Urinary bladder (tissue), 4 donors: ENCODE results near the gene SPARC. TPM values are rescaled to one million over a fixed set of nuclear protein-coding genes. Genes with fewer than 3 reads are reported as not detected.
A peak's percentile ranks its signal among the peaks of the same experiment; 100 is the strongest.
"Not testable (repeated sequence)": the region's sequence is repeated elsewhere in the genome, so short reads cannot be mapped to it uniquely, and the experiment has no call there.

Experiments
- DNase-seq: peaks from one replicate; pipeline ENCODE4 v3.0.0-alpha.2; 2015; ENCODE audit errors: extremely low spot score
- H3K27ac ChIP-seq: one replicate; pipeline ENCODE4 v1.5.1; 2013; ENCODE audit warnings: low read depth, mild to moderate bottlenecking, moderate library complexity
- H3K36me3 ChIP-seq: one replicate; pipeline ENCODE4 v1.6.1; 2013; ENCODE audit warnings: mild to moderate bottlenecking, moderate library complexity; ENCODE audit not compliant: insufficient read depth
- H3K4me1 ChIP-seq: one replicate; pipeline ENCODE4 v1.6.1; 2013; ENCODE audit warnings: mild to moderate bottlenecking, moderate library complexity; ENCODE audit not compliant: insufficient read depth
- H3K4me3 ChIP-seq: one replicate; pipeline ENCODE4 v1.5.1; 2013; ENCODE audit warnings: low read depth, low read length
- WGBS: extraction: QIAGEN DNeasy Blood & Tissue Kit; methylation state at CpG from one replicate; pipeline ENCODE4 v1.1.7; 2013; 5-methylcytosine and 5-hydroxymethylcytosine counted together
- polyA plus RNA-seq: library from polyadenylated mRNA; stranded (reverse); fragments of 200-250 nt; gene quantifications from one replicate; pipeline ENCODE4 v1.2.3, GENCODE V29; 2013
- total RNA-seq: library from RNA; depleted of rRNA; stranded (reverse); fragments of >200 nt; gene quantifications from one replicate; pipeline ENCODE4 v1.2.3, GENCODE V29; 2014
- donor health status: healthy with polysubstance abuse.
- donor health status: healthy.

Gene SPARC
- total and polyA plus RNA-seq, 2 donors = 1,774 to 5,536 TPM

DNA sequence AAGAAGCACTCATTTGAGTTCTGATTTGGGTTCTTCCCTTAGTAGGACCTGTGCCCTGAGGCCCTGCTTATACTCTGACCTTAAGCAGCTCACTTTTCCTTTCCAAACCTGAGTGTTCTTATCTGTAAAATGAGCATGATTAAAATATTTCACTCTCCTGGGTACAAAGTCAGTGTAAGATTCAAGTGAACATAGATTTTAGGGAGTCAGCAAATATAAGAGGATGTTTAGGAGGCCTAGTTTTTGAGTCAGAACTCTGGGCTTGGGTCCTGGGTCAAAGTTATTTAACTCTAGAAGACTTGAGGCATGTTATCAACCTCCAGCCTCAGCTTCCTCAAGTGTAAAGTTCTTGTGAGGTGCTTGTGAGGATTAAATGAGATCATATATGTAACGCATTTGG is 8.7 kb upstream of the SPARC start:
- 69% methylated on average over 1 of the region's 1 CpG for WGBS
- H3K4me1 ChIP-seq = no peaks in the 10 kb centered on the region
- DNase-seq = no peak

GRCh38 chr5:151694035-151694485 is 7.3 kb upstream of the SPARC start:
- Histone ChIP-seq H3K4me1 (no peaks in the 10 kb centered on the region), H3K27ac (no peak overlapping the region), H3K4me3 (no peak overlapping the region), H3K36me3 (no peaks in the 10 kb centered on the region)
- 84% methylated on average over 3 of the region's 3 CpGs for WGBS
- no peak for DNase-seq

More for the DNA sequence above, 8.7 kb upstream of the SPARC start:
- H3K36me3 ChIP-seq = no peaks in the 10 kb centered on the region
- no peak overlapping the region for H3K4me3 ChIP-seq
- H3K27ac ChIP-seq = no peak overlapping the region

DNA sequence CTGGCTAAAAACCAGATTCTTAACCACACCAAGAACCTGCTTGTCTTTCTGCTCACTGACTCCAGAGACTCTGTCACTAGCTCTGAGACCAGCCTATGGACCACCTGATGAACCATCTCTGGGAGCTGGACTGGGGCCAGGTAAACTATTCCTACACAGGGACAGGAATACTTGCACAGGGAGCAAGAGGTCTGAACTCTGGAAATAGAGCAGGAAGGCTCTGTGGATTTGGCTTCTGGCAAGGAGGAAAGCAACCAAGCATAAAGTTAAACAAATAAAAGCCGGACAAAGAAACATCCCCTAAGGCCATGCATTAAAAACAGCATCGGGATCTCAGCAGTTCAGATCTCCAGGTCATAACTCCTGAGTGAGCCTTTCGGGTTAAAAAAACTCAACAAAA is 5.6 kb upstream of the SPARC start:
- no peak for DNase-seq
- no peaks in the 10 kb centered on the region for H3K4me1 ChIP-seq
- H3K27ac ChIP-seq = no peak overlapping the region
- no peak overlapping the region for H3K4me3 ChIP-seq
- WGBS = 38% methylated on average over 3 of the region's 3 CpGs
- H3K36me3 ChIP-seq = no peaks in the 10 kb centered on the region

DNA sequence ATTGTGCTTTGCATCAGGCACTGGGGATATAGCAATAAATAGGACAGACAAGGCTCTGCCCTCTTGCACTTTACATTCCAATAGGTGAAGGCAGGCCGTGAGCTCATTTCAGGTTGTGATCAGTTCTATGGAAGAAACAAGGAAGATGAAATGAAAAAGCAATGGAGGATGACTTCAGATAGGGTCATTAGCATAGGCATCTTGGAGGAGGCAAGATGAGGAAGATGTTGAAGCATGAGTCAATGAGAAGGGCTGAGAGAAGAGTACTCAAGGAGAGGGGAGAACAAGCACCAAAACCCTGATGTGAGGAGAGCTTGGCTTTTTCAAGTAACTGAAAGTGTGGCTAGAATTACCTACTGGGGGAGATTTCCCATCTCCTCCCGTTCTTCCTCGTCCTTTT is 5.0 kb upstream of the SPARC start:
- Histone ChIP-seq H3K36me3 (no peaks in the 10 kb centered on the region), H3K4me1 (no peaks in the 10 kb centered on the region), H3K4me3 (no peak overlapping the region), H3K27ac (no peak overlapping the region)
- WGBS = 97% methylated on average over 3 of the region's 3 CpGs
- DNase-seq = no peak

DNA sequence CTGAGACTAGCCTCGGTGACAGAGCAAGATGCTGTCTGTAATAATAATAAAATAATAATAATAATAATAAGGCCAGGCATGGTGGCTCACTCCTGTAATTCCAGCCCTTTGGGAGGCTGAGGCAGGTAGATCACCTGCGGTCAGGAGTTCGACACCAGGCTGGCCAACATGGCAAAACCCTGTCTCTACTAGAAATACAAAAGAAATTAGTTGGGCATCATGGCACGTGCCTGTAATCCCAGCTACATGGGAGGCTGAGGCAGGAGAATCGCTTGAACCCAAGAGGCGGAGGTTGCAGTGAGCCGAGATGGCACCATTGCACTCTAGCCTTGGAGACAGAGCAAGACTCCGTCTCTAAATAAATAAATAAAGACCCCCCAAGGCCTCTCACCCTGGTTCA is 2.9 kb upstream of the SPARC start:
- H3K4me1 ChIP-seq, H3K4me3 ChIP-seq, H3K27ac ChIP-seq, H3K36me3 ChIP-seq, DNase-seq: not testable (repeated sequence)
- WGBS = 82% methylated on average over 8 of the region's 8 CpGs

DNA sequence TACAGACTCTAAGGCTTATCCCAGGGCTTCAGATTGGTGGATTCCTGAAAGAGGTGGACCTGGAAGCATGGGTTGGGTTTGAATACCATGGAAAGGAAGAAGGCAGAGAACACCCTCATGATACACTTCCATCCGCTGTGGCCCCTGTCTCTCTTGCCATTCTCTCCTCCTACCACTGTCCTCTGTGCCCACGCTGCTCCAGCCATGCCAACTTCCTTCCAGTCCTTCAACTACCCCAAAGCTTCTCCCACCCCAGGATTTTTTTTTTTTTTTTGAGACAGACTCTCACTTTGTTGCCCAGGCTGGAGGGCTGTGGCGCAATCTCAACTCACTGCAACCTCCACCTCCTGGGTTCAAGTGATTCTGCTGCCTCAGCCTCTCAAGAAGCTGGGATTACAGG is 1.7 kb upstream of the SPARC start:
- Histone ChIP-seq H3K27ac (no peak overlapping the region), H3K36me3 (no peaks in the 10 kb centered on the region), H3K4me1 (no peaks in the 10 kb centered on the region), H3K4me3 (no peak overlapping the region)
- 99% methylated on average over 3 of the region's 3 CpGs for WGBS
- no peak for DNase-seq

GRCh38 chr5:151685749-151686673 is 704 bp downstream of the SPARC start:
- Histone ChIP-seq H3K4me3 (peak overlapping the region; percentile 73), H3K36me3 (no peaks in the 10 kb centered on the region), H3K27ac (peak overlapping the region; percentile 82), H3K4me1 (no peaks in the 10 kb centered on the region)
- DNase-seq = no peak
- 9% methylated on average over 10 of the region's 10 CpGs for WGBS

GRCh38 chr5:151684690-151685361 is 1.9 kb downstream of the SPARC start:
- H3K4me1 ChIP-seq = no peaks in the 10 kb centered on the region
- peak; percentile 94 for DNase-seq

GRCh38 chr5:151683986-151684588 is 2.6 kb downstream of the SPARC start:
- H3K36me3 ChIP-seq = no peaks in the 10 kb centered on the region
- H3K4me3 ChIP-seq = peak overlapping the region; percentile 73
- 26% methylated on average over 2 of the region's 2 CpGs for WGBS
- no peak for DNase-seq
- no peak overlapping the region for H3K27ac ChIP-seq
- no peaks in the 10 kb centered on the region for H3K4me1 ChIP-seq

More at GRCh38 chr5:151684690-151685361, 1.9 kb downstream of the SPARC start:
- Histone ChIP-seq H3K27ac (peak overlapping the region; percentile 87), H3K36me3 (no peaks in the 10 kb centered on the region), H3K4me3 (peak overlapping the region; percentile 73)
- 6% methylated on average over 8 of the region's 8 CpGs for WGBS

- 28% methylated on average over 5 of the region's 5 CpGs for WGBS
- Histone ChIP-seq H3K27ac (peak overlapping the region; percentile 48), H3K4me3 (no peak overlapping the region), H3K4me1 (no peaks in the 10 kb centered on the region), H3K36me3 (no peaks in the 10 kb centered on the region)
- no peak for DNase-seq
Observed at GRCh38 chr5:151683444-151683843, 3.3 kb downstream of the SPARC start.

GRCh38 chr5:151682751-151683331 is 3.9 kb downstream of the SPARC start:
- DNase-seq = no peak
- H3K4me1 ChIP-seq = peaks cover 2% of the 10 kb centered on the region
- H3K36me3 ChIP-seq = no peaks in the 10 kb centered on the region
- peak overlapping the region; percentile 20 for H3K4me3 ChIP-seq
- H3K27ac ChIP-seq = peak overlapping the region; percentile 48
- WGBS = 13% methylated on average over 5 of the region's 5 CpGs

GRCh38 chr5:151682240-151682639 is 4.5 kb downstream of the SPARC start:
- no peak overlapping the region for H3K4me3 ChIP-seq
- H3K36me3 ChIP-seq = no peaks in the 10 kb centered on the region
- DNase-seq = no peak
- peaks cover 2% of the 10 kb centered on the region for H3K4me1 ChIP-seq
- H3K27ac ChIP-seq = no peak overlapping the region
- 39% methylated on average over 6 of the region's 6 CpGs for WGBS

DNA sequence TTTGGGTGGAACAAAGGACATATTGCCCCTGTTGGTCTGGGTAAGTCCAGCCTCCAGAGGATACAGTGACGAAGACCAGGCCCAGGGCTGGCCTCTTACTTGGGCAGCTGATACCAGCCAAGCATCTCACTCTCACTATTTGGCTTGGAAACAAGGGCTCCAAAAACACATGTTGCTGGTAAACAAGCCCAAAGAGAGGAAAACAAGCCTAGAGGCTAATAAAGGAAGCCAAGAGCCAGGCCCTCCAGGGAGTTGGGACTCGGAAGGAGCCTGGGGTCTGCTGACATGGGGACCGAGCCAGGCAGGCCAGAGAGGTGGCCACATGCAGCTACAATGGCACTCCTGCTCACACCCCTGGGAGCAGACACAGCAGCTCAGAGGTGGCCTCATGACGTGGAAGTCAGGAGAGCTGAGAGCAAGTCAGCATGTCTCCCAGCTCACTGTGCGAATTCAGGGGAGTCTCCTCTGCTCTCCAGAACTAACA is 5.7 kb downstream of the SPARC start:
- Histone ChIP-seq H3K36me3 (no peaks in the 10 kb centered on the region), H3K27ac (peak overlapping the region; percentile 26), H3K4me3 (no peak overlapping the region), H3K4me1 (peaks cover 2% of the 10 kb centered on the region)
- WGBS = 27% methylated on average over 5 of the region's 5 CpGs
- DNase-seq = no peak
